Medulla oblongata (tissue), 1 donor: ENCODE data around the gene SLC49A3.
"Not testable (repeated sequence)": the region's sequence is repeated elsewhere in the genome, so short reads cannot be mapped to it uniquely, and the experiment has no call there.

Experiments
- DNase-seq: peaks from one replicate; pipeline ENCODE4 v3.0.0-alpha.2; 2015; ENCODE audit errors: extremely low spot score

The SLC49A3 gene

DNA sequence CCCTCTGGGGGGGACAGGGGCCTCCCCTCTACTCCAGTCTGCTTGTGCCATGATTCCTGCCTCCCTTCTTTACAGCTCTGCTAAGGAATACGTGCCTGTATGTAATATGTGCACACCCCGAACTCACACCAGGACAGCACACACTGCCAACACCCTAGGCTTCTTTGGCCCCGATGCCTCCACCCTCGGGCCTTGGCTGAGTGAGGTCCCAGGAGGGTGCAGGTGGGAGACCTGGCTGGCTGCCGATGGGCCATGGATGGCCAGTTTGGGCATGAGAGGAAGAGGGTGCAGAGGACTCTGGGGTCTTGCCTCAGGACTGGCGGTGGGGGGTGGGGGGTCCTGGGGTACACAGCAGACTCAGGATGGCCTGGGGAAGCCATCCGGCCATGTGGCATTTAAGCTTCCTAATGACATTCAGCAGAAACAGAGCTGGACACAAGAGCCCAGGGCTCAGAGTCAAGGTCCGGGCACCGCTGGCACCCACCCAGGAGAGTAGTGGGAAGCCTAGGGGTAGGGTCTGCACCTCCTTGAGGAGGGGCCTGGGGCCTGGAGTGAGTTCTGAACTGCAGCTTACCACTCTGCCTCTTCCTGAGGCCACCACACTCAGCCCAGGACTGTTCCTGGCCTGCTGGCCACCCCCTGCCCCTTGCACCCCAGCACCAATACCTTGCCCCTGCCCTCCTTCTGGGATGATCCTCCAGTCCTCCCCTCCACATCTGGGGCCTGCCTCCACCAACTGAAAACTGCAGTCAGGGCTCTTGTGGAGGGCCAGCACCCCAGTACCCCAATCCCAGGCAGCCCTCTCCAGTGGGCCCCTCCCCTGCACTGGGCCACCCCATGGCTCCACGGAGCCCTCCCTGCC lies 14.6 kb upstream of the SLC49A3 start:
- DNase-seq: no peak

DNA sequence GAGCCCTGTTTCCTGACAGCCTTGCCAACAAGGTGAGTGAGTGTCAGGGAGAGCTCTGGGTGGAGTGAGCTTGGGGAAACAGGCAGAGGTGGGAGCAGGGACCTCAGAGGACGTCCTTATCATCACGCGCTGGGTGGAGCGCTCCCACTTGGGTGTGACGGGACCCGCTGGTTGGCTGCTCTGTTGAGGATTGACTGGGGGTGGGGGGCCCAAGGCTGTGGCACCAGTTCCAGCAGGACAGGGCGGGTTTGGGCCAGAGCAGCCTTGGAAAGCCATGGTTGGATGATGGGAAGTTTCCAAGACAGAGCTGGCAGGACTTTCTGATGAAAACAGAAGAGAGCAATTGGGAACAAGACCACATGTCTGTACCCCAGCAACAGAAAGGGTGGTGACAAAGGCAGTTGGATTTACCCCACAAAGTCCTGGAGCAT lies 13.7 kb upstream of the SLC49A3 start:
- peak; percentile 54 for DNase-seq

DNA sequence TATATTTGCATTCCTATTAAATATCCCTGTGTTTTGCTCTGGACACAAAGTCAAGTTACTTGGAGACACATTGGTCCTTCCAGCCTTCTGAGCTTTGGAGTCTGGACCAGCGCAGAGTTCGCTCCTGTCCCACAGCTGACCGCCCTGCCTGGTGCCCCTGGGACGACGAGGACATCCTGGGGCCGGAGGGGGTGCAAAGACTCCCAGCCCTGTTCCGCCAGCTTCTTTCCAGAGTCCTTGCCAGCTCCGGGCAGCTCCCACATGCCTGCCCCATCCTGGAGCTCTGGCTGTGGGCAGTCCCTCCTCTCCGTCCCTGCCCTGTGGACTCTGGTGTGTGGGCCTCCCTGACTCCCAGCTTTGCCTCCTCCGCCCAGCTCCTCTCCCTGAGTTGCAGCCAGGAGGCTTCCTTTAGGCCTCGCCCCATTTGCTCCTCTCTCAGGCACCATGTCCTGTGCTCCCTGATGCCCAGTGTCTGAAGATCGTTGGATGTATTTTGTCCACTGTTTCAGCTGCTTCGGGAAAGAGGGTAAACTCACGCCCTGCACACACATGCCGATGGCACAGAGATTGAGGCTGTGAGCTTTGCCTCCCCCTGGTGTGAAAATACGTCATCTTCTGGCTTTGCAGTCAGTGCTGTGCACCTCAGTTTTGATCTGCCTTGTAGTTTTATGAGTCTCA lies 11.8 kb upstream of the SLC49A3 start:
- no peak for DNase-seq

DNA sequence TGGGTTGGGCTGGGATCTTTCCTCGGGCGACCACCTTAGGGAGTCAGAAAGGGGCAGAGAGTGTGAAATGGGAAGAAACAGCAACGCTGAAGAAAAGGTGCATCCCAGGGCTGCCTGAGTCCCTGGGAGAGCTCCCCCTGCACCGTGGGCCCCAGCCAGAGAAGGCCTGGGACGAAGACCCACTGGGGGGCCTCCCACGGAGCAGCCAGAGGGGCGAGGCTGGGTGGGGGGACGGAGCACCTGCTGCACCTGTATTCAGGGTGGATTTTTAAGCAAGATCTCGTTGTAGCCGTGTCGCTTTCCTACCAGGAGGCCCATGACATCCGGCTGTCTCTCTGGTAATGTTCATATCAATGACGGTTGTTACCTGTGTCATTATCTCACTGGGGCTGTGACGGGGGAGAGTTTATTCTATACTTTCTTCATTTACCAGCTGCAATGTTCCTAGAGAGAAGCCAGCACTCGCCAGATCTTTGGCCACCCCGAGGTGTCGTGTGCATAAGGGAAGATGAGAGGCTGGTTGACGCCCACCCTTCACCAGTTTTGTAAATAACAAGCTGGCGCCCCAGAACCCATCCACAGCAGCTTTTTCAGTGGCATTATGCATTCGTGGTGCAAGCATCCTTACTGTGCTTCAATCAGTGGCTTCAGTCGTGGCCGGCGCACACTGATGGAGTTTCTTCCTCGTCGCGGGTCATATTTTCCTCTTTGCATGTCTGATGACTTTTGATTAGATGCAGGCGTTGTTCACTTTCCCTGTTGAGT lies 11.0 kb upstream of the SLC49A3 start:
- DNase-seq: no peak

DNA sequence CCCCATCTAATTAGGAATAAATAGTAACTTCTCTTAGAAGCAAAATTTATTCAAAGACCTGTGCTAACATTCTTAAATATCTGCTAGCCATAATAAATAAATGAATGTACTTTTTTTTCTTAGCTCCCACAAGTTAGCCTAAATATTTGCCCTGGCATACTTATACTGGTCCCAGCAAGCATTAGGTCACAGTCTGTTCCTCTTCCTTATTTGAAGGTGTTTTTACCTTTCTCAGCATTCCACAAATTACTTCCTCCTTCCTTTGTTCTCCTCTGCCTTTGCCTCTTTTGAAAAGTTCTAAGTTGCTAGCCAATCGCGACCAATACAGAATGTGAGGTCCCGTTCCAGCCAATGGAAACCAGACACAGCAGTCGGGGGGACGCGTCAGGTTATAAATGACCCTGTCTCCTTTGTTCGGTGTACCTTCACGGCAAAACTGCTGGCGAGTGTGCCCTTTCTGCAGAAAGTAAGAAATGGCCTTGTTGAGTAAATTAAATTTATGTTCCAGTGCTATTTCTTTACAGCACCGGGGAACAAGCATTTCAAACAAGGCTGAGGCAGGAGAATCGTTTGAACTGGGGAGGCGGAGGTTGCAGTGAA lies 5.5 kb upstream of the SLC49A3 start:
- not testable (repeated sequence) for DNase-seq

DNA sequence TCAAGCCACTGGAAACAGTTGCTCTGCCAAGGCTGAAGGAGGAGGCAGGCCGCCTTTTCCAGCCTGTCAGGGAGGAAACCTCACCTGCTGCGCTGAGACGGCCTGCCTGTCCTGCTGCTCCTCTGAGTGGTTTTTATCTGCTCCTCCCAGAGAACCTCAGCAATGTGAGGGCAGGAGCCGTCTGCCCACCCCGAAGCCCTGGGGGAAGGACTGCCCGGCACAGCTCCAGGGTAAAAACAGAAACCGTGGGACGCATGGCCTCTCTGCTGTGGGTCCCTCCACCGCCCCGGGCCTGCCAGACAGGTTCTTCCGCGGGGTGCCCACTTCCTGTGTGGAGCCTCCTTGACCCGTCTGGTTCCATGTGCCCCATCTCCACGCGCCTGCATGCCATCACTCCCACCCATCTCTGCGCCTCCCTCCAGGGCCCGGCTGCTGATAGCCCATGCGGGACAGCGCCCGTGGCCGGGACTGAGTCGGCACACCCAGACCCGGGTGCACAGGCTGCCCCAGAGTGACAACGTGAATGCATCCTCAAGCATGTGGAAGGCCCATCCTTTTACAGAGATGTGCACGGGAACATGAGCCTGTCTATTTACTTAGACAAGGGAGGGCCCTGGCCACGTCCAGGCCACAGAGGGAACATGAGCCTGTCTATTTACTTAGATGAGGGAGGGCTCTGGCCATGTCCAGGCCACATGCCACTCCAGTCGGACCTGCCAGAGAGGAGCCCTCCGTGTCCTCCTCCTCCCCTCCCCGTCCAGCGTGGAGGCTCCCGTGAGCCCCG lies 4.0 kb upstream of the SLC49A3 start:
- no peak for DNase-seq

DNA sequence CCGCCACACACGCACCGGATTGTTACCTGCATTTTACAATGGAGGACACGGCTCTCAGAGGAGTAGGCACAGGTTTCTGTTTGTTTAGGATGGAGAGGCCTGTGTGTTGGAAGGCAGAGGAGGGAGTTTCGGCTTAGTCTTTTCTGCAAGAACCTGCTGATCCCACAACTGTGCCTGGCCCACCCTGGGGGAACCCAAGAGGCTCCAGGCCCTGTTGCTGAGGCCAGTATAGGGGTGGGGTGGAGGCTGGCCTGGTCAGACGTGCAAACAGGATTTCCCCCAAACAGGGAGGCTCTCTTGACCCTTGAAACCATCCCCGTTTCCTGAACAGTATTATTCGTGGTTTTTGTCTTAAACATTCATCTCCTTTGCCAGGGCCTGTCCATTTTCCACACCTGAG lies 772 bp upstream of the SLC49A3 start:
- DNase-seq: no peak

DNA sequence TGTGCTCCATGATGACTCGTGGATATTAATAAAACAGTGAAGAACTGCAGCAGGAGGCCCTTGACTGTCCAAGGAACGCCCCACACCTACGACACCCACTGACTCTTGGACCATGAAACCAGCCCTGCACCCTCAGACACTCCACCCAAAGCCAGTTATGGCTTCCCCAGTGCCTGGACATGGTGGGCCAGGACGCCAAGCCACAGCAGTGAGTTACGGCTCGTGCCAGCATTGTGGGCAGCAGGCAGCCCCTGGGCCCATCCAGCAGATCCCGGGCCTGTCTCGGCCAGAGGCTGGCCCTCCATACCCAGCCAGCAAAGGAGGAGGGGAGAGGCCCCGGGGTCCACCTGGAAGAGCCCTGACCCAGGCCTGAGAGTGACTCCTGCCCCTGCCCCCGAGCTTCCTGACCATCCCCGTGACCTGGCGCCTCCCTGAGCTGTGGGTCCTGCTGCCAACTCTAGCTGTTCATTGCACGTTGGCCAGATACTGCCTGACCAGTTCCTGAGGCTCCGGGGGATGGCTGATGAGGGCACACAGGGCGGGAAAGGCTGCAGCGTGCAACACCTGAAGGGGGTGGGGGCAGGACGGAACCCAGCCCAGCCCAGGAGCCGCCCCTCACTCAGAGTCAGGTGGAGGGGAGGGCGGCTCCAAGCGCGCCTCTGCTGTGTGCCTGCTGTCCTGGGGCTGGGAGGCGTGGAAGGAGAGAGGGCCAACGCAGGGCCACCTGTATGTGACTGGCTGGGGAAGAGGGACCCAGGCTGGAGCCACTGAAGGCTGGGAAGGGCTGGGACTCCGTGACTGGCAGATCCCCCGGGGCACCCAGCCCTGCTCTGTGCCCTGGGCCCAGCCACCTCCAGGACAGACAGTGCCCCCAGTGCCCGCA lies 739 bp downstream of the SLC49A3 start:
- no peak for DNase-seq

DNA sequence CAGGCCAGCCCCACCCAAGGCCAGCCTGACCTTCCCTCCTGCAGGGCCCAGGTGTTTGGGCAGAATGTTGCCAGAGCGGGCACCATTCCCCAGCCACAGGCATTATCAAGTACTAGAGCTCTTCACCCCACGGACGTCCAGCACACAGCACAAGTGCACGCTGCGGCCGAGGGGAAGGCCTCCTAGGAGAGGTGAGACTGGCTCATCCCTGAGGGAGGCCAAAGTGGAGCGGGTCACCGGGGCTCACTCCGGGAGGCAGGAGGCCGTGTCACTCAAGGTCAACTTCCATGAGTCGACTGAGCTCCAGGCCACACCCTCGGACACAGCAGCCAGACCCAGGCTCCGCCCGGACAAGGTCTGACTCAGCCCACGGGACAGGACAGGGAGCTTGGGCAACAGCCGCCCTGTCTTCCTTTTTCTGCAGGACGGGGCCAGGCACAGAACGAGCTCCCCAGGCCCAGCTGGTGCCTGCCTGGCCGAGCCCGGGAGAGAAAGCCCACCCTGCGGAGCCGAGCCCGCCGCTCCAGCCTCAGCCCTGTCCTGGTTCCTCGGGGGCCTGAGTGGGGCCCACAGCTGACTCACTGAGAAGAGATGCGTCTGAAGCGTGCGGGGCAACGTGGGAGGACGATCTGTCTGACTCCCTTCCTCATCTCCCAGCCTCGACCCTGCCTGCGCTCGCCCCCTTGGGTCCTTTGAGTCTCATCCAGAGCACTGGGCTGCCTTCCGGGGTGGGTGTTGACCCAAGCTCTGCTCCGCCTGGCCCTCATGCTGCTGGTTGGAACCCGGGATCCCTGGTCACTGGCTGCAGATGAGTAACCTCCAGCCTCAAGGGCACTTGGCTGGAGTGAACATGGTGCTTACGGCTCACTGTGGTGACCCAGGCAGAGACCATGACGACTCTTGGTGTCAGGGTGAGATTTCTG lies 1.6 kb downstream of the SLC49A3 start:
- DNase-seq: no peak

DNA sequence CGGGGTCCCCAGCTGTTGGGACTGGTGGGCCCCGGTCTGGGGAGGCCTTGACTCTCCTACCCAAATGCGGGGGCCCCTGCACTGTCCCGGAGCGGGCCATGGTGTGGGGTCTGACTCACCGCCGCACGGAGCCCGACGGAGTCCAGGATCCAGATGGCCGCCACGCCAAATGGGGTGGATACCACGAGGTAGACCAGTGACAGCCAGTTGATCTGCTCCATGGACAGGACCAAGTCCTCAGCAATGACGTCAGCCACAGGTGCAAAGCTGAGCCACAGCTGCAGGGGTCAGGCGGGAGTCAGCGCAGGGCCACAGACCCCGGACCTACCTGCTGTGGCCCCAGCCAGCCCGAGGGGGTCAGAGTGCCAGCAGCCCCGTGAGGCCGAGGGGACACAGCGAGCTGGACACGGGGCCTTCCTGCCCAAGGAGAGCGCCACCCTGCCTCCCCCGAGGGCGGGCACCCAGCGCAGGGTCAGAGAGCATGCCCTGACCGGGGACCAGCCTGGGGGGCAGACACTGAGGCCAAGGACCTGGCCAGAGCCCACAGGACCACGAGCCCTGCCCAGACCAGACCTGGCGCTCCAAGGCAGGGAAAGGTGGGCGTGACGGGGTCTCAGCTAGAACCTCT lies 2.4 kb downstream of the SLC49A3 start:
- no peak for DNase-seq

DNA sequence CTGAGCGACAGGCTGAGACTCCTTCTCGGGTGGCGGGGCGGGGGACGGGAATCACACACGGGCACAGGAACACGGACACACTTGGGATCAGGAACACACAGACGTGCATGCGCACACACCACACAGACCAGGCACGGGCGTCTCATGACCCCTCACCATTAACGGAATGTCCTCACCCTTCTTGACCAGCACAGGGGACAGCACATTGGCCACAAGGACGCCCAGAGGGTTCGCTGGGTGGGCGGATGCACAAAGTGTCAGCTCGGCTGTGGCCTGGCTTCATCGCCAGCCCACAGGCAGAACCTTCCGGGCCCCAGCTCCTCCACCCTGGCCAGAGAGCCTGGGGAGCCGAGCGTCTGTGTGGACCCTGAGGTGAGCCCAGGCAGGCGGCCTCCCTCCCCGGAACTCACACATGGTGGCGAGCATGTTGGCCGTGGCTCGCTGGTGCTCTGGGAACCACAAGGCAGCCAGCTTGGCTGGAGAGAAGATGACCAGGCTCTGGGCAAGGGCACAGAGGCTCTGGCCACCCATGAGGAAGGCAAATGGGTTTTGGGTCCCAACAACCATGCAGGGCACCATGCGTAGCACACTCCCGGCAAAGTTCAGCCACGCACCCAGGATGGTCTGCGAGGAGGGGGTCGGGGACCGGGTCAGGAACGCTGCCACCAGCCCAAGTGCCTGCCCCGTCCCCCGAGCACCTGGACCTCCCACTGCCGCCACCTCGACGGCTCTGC lies 3.1 kb downstream of the SLC49A3 start:
- DNase-seq: no peak

DNA sequence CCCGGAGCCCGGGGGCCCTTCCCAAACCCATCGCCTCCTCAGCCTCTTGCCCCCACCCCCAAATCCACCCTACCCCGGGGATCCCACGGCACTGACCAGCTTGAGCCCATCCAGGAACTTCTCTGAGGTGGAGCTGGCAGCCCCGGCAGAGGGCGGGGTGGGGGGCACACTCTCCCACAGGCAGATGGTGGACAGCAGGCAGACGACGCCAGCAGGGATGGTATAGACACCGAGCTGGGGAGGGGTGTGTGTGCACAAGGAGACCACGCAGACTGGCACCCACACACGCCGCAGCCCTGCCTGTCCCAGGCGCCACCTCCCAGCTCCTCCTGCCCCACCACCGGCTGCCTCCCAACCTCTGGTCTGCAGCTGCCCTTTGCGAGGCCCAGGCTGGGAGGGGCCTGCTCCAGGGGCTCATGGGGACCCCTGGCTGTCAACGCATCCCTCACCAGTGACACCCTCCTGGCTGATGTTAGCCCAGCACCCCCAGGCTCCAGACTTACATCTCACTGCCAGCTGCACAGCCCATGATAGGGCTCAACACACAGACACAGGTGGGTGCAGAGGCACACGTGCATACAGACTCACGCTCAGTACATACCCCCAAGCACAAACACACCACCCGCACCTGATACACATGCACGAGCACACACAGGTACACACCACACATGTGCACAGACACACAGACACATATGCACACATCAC lies 4.2 kb downstream of the SLC49A3 start:
- DNase-seq: no peak

DNA sequence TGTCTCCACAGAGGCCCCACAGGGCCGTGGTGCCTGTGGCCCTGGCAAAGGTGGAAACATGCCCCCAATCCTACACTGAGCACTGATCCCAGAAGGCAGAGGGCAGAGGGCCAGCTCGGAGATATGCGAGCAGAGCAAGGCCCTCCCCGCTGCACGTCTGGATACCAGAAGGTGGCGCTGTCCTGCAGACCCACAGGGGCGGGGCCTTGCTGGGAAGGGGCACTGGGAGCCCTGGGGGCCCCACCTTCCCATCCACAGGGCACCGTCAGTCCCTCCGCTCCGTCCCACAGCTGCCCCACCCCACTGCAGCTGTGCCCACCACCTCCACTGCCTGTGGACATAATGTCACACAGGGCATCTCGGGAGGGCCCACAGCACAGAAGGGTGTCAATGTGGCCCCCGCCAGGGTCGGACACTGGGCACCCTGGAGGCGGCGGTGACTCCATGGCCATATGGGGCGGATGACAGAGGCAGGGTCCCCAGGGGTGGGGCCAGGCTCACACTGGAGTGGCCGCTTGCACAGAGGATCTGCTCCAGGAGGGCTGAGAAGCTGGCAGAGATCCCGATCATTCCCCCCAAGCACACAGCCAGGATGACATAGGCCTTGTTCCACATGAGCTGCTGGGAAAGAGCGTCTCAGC lies 4.8 kb downstream of the SLC49A3 start:
- peak; percentile 78 for DNase-seq

DNA sequence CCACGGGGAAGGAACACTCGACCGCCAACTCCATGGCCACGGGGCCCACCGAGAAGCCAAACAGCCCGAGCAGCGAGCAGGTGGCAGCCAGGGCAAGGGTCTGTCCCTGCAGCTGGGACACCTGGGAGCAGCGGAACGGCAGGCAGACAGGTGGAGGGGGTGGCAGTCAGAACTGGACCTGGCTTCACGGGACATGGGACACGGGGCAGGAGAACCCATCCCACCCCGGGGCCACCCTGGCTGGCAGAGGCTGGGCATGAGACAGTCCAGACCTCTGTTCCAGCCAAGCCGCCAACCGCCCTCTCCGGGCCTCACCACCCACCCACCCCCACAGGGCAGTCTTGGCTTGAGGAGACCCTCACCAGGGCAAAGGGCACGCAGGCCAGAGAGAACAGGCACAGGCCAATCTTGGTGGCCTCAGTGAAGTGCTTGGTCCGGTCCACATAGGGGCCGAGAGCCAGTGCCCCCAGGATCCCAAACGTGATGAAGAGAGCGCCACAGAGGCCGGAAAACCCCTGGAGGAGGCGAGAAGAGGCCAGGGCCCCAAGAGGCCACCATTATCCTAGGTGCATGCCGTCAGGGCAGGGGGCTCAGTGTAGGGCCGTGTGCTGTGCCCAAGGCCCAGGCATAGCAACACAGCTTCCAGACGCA lies 5.6 kb downstream of the SLC49A3 start:
- DNase-seq: no peak

DNA sequence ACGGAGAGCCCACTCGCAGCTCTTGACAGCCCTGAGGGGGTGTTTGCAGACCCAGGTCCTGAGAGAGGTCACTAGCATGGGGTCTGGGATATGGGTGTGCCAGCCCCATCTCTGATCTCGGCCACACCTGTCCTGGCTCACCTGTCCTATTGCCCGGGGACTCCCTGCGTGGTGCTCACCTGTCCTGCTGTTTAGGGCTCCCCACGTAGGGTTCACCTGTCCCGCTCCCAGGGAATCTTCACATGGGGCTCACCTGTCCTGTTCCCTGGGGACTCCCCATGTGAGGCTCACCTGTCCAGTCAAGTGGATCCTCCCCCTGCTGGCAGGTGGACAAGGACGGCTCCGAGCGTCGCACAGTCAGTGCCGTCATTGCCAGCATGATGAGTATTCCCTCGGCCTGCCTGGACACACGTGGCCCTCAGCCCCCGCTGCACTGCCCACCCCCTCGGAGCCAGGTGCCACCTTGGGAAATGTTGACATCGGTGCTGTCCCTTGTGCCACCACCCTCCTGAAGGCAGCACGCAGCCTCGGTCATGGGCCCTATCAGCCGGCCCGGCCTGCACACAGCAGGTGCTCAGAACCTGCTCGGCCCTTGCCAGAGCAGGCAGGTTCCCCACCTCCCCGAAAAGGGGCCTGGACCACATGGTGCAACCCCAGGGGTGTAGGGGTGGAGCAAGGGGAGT lies 6.3 kb downstream of the SLC49A3 start:
- DNase-seq: no peak
